Left lobe of liver (tissue), 2 donors: ENCODE measurements around the gene DPYSL4. TPM values are rescaled to one million over a fixed set of nuclear protein-coding genes. Genes with fewer than 3 reads are reported as not detected.

ENCODE experiments used
- ATAC-seq: fragments of 200-7000 bp; cut with Tn5 transposase; one replicate; pipeline ENCODE4 v1.9.1; 2020; ENCODE audit warnings: mild to moderate bottlenecking, moderate library complexity
- DNase-seq: peaks from one replicate; pipeline ENCODE4 v3.0.0-alpha.2; 2020; ENCODE audit warnings: low spot score
- total RNA-seq: library from RNA; stranded (reverse); gene quantifications from one replicate; pipeline ENCODE4 v1.2.1, GENCODE V29; 2021
- donor health status: DM: no; HTN: no; CAD: no; lungs with moderate emphysema.
- donor health status: DM: no; HTN: yes; CAD: no.

DPYSL4 gene
- total RNA-seq, 1 donor from 2014 or later, result 0.08 TPM

- DNase-seq (no peak), ATAC-seq (no peak)
These were observed 6.4 kb downstream of the DPYSL4 start for GRCh38 chr10:132192991-132193665.

DNA sequence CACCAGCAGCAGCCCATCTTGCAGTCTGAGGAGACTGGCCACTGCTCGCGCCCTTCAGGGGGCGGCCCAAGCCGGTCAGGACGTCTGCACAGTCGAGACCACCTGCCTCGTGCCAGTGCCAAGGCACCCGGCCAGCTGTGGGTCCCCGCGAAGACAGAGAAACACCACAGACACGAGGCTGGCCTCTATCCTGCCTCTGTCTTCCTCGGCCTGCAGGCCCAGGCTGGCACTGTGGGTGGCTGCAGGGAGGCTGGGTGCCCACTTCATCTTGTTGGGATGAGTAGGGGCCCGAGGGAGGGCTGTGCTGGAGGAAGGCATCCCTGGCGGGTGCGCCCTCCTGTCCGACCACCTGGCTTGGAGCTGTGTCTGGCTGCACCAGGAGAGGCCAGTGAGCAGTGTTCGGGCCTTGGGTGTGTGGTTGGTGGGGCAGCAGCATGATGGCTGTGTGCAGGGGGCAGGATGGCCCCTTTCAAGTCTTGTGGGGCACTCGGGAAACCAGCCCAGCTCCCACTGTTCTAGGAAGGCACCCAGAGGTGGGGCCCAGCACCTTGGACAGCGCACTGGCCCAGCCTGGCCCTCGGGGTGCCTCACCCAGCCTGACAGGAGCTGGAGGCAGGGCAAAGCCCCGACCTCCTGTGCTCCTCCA, 7.3 kb downstream of the DPYSL4 start:
- peak; percentile 54 for ATAC-seq

GRCh38 chr10:132194726-132195125, 8.0 kb downstream of the DPYSL4 start:
- DNase-seq (no peak), ATAC-seq (no peak)

More for the DNA sequence above, 7.3 kb downstream of the DPYSL4 start:
- DNase-seq, result no peak

GRCh38 chr10:132195366-132196075, 8.8 kb downstream of the DPYSL4 start:
- ATAC-seq (no peak), DNase-seq (no peak)

GRCh38 chr10:132196178-132197113, 9.7 kb downstream of the DPYSL4 start:
- ATAC-seq (no peak), DNase-seq (no peak)

DNA sequence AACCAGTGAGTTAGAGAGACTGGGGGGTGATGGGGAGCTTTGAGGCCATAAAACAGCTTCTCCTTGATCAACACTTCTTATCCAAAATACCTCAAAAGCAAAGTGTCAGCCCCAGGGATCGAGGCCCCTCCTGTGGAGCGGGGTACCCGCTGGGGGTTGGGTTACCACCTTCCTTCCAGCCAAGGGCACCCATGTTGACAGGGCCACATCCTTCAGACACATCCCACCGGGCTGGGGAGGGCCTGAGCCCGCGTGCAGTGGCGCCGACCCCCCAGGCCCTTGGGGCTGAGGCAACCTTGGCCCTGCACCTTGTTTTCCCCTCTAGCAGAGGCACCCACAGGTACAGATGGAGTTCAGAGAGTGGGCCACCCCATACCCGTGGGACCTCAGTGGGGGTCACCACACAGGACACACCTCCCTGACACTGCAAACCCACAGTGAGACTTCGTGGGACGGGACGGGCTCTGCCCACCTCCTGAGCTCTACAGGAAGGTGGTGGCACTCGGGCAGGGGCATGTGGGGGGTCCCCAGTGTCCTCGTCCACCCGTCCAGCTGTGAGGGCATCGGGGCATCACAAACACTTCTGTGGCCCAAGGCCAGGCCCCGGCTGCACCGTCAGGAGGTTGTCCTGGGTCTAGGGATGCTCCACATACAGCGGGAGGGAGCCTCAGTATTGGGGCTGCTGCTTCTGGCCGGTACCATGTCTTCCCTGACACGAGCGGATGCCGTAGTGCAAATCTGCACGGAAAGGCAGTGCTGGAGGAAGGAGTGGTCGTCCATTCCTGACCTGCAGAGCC, 10.7 kb downstream of the DPYSL4 start:
- ATAC-seq, result no peak
- DNase-seq, result no peak

DNA sequence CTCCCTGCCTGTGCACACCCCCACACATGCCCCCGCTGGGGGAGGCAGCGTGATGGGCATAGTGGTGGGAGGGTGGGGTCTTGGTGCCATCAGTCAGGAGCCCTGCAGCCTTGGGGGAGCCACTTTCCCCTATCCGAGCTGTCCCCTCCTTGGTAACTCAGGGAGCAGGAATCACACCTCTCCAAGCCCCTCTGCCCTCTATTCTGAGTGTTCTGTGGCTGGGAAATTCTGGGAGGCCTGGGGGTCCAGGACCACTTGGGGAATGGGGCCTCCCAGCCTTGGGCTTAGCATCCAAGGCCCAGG, 11.3 kb downstream of the DPYSL4 start:
- ATAC-seq (no peak), DNase-seq (no peak)

GRCh38 chr10:132198381-132199181, 11.8 kb downstream of the DPYSL4 start:
- DNase-seq, result no peak

GRCh38 chr10:132199268-132199853, 12.6 kb downstream of the DPYSL4 start:
- DNase-seq (no peak), ATAC-seq (no peak)

More at GRCh38 chr10:132198381-132199181, 11.8 kb downstream of the DPYSL4 start:
- no peak for ATAC-seq

- no peak for DNase-seq
- no peak for ATAC-seq
These were observed 13.1 kb downstream of the DPYSL4 start for GRCh38 chr10:132199854-132200311.

GRCh38 chr10:132200344-132201110, 13.8 kb downstream of the DPYSL4 start:
- DNase-seq (no peak), ATAC-seq (no peak)

GRCh38 chr10:132201111-132201969, 14.6 kb downstream of the DPYSL4 start:
- ATAC-seq (no peak), DNase-seq (no peak)

DNA sequence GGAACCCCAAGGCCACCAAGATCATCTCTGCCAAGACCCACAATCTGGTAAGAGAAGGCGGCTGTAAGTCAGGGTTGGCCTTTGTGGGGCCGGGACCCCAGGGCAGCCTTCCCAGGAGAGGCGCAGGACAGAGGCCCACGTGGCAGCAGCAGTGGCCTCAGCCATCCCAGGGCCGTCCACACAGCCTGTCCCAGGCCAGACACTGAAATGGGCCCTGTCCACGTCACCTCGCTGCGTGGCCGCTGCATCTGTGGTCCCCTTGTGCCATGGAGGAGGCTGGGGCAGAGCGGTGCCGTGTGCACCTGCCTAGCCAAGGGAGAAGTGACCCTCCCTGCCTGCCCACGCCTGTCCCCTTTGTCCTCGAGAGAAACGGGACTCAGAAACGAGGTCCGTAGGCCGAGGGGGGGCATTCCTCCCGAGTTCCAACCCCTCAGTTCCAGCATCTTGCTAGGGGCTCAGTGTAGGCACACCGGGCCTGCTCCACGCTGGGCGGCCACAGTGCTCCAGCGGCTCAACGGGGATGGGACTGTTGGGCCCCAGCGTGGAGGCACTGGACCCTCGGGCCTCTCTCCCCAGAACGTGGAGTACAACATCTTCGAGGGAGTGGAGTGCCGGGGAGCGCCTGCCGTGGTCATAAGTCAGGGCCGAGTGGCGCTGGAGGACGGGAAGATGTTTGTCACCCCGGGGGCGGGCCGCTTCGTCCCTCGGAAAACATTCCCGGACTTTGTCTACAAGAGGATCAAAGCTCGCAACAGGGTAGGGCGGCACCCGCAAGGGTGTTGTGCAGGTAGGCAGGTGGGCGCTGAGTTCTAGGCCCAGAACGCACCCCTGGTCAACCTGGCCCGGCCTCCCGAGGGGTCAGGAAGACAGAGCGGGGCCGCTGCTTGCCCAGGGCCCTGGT, 15.6 kb downstream of the DPYSL4 start:
- no peak for DNase-seq
- ATAC-seq, result no peak

DNA sequence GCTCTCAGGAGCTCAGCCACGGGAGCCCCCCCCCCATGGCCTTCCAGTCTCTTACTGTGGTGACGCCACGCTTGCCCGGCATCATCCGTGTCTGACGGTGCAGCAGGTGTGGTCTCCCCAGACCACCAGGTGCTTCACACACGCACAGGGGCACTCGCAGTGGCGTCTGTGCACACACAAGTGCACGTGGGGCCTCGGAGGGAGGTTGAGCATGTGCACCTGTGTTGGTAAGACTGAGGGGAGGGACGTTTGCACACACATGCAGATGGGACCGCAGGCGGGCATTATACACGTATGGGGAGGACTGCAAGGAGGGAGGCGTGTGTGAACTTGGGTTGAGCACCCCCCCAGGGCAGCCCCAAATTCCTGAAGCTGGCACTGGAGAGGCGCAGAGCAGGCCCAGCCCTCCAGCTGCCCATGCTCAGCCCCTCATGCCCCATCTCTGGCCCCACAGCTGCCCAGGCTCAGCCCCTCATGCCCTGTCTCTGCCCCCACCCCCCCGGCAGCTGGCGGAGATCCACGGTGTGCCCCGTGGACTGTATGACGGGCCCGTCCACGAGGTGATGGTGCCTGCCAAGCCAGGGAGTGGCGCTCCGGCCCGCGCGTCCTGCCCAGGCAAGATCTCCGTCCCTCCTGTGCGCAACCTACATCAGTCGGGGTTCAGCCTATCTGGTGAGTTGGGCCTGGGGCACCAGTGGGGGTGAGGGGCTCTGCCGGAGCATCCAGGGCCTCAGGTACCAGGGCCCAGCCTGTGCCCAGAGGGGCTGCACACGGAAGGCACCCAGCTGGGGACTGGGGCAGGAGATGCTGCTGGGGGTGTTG, 16.7 kb downstream of the DPYSL4 start:
- DNase-seq (no peak), ATAC-seq (no peak)

- no peak for DNase-seq
These were observed 17.5 kb downstream of the DPYSL4 start for GRCh38 chr10:132204078-132204780.

More at GRCh38 chr10:132204078-132204780, 17.5 kb downstream of the DPYSL4 start:
- no peak for ATAC-seq
